ENCODE data around the gene CORO2B.

DNA sequence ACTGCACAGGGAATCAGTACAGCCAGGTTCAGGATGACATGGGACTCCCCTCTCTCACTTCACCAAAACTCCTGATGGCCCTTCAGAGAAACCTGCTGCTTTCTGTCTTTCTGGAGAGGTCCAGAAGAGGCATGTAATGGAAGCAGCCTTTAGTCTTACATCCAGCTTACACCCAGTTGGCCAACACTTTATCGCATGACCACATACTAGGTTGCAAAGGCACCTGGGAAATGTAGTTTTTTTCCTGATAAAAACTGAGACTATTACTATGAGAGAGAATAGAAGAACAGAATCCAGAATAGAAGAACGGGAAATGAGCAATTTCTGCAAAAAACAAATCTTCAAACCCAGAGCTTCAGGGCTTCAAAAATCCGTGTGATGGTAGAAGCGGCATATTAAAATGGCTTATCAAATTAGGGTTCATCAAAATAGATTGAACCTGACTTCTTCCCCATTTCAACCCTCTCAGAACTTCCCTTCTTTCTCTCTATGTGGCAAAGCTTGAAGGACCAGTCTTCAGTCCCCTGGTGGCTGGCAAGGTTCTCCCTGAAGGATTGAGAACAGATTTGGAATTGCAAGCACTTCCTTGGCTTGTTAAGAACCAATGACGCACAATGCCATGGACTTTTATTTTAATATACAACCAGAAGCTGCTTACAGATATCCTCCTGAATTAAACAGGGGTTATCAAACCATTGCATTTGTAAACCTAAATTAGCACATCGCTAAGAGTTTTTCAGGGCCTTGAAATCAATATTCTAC, 34.4 kb downstream of the CORO2B start:
- TF ChIP-seq, protein P1, sequence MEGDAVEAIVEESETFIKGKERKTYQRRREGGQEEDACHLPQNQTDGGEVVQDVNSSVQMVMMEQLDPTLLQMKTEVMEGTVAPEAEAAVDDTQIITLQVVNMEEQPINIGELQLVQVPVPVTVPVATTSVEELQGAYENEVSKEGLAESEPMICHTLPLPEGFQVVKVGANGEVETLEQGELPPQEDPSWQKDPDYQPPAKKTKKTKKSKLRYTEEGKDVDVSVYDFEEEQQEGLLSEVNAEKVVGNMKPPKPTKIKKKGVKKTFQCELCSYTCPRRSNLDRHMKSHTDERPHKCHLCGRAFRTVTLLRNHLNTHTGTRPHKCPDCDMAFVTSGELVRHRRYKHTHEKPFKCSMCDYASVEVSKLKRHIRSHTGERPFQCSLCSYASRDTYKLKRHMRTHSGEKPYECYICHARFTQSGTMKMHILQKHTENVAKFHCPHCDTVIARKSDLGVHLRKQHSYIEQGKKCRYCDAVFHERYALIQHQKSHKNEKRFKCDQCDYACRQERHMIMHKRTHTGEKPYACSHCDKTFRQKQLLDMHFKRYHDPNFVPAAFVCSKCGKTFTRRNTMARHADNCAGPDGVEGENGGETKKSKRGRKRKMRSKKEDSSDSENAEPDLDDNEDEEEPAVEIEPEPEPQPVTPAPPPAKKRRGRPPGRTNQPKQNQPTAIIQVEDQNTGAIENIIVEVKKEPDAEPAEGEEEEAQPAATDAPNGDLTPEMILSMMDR (IDR thresholded peaks at IDR 0.05) = no peak
- TF ChIP-seq POLR2A (IDR thresholded peaks at IDR 0.05) = no peak
